ENCODE data around the gene CALB2.

The CALB2 gene

GRCh38 chr16:71423865-71424264 is 65.3 kb downstream of the CALB2 start:
- H3K4me3 ChIP-seq (ENCODE audit: low read depth, low read length) = no peak overlapping the region
- TF ChIP-seq MYC (IDR thresholded peaks at IDR 0.05; ENCODE audit: low read depth, low read length) = no peak
- DNase-seq (ENCODE audit: low read depth) = no peak

GRCh38 chr16:71424626-71425025 is 66.1 kb downstream of the CALB2 start:
- TF ChIP-seq POLR2A (IDR thresholded peaks at IDR 0.05; ENCODE audit: extremely low read depth, insufficient read length) (no peak), CTCF (IDR thresholded peaks at IDR 0.05; ENCODE audit: low read depth, low read length) (no peak), MAX (IDR thresholded peaks at IDR 0.05; ENCODE audit: low read depth, low read length) (no peak), MYC (IDR thresholded peaks at IDR 0.05; ENCODE audit: low read depth, low read length) (no peak)
- DNase-seq (ENCODE audit: low read depth) = no peak
- no peak overlapping the region for H3K4me3 ChIP-seq (ENCODE audit: low read depth, low read length)

GRCh38 chr16:71425746-71426068 is 67.2 kb downstream of the CALB2 start:
- H3K4me3 ChIP-seq (ENCODE audit: low read depth, low read length) = no peak overlapping the region
- DNase-seq (ENCODE audit: low read depth) = no peak
- no peak for TF ChIP-seq CTCF (IDR thresholded peaks at IDR 0.05; ENCODE audit: low read depth, low read length)
- TF ChIP-seq MAX (IDR thresholded peaks at IDR 0.05; ENCODE audit: low read depth, low read length) = no peak
- TF ChIP-seq POLR2A (IDR thresholded peaks at IDR 0.05; ENCODE audit: extremely low read depth, insufficient read length) = no peak
- TF ChIP-seq MYC (IDR thresholded peaks at IDR 0.05; ENCODE audit: low read depth, low read length) = no peak

- no peak for TF ChIP-seq CTCF (IDR thresholded peaks at IDR 0.05; ENCODE audit: low read depth, low read length)
- TF ChIP-seq MYC (IDR thresholded peaks at IDR 0.05; ENCODE audit: low read depth, low read length) = no peak
- no peak for TF ChIP-seq POLR2A (IDR thresholded peaks at IDR 0.05; ENCODE audit: extremely low read depth, insufficient read length)
- no peak for TF ChIP-seq MAX (IDR thresholded peaks at IDR 0.05; ENCODE audit: low read depth, low read length)
- DNase-seq (ENCODE audit: low read depth) = peak; percentile 25
- H3K4me3 ChIP-seq (ENCODE audit: low read depth, low read length) = no peak overlapping the region
Observed at GRCh38 chr16:71426069-71426879, 67.8 kb downstream of the CALB2 start.

- no peak overlapping the region for H3K4me3 ChIP-seq (ENCODE audit: low read depth, low read length)
- TF ChIP-seq MAX (IDR thresholded peaks at IDR 0.05; ENCODE audit: low read depth, low read length) (no peak), MYC (IDR thresholded peaks at IDR 0.05; ENCODE audit: low read depth, low read length) (no peak), CTCF (IDR thresholded peaks at IDR 0.05; ENCODE audit: low read depth, low read length) (no peak), POLR2A (IDR thresholded peaks at IDR 0.05; ENCODE audit: extremely low read depth, insufficient read length) (no peak)
- DNase-seq (ENCODE audit: low read depth) = no peak
Observed at GRCh38 chr16:71426880-71427615, 68.5 kb downstream of the CALB2 start.

GRCh38 chr16:71428385-71428784 is 69.9 kb downstream of the CALB2 start:
- no peak for TF ChIP-seq MAX (IDR thresholded peaks at IDR 0.05; ENCODE audit: low read depth, low read length)
- TF ChIP-seq POLR2A (IDR thresholded peaks at IDR 0.05; ENCODE audit: extremely low read depth, insufficient read length) = no peak
- no peak for TF ChIP-seq CTCF (IDR thresholded peaks at IDR 0.05; ENCODE audit: low read depth, low read length)
- no peak for TF ChIP-seq MYC (IDR thresholded peaks at IDR 0.05; ENCODE audit: low read depth, low read length)
- no peak overlapping the region for H3K4me3 ChIP-seq (ENCODE audit: low read depth, low read length)
- DNase-seq (ENCODE audit: low read depth) = no peak
